HepG2 (cell line): Measurements from ENCODE around the gene P4HB. TPM values are rescaled to one million over a fixed set of nuclear protein-coding genes. Genes with fewer than 3 reads are reported as not detected.
A peak's percentile ranks its signal among the peaks of the same experiment; 100 is the strongest.

Source experiments
- ARNTL ChIP-seq: sonication (generic); formaldehyde crosslinking; IDR thresholded peaks from 2 replicates; pipeline ENCODE4 v1.4.0; 2020; ENCODE audit warnings: mild to moderate bottlenecking, missing genetic modification reagents
- BCL6 ChIP-seq: IDR thresholded peaks from 2 replicates; pipeline ENCODE4 v1.6.1; 2016; ENCODE audit warnings: missing genetic modification reagents, missing compliant biosample characterization
- E2F2 ChIP-seq: sonication (generic); formaldehyde crosslinking; IDR thresholded peaks from 2 replicates; pipeline ENCODE4 v1.4.0; 2020; ENCODE audit warnings: missing genetic modification reagents, borderline replicate concordance
- ERF ChIP-seq: IDR thresholded peaks from 2 replicates; pipeline ENCODE4 v1.6.1; 2018; ENCODE audit warnings: missing biosample characterization, missing genetic modification reagents
- GATAD1 ChIP-seq: IDR thresholded peaks from 2 replicates; pipeline ENCODE4 v1.6.1; 2016; ENCODE audit warnings: missing genetic modification reagents, missing compliant biosample characterization
- LRRFIP1 ChIP-seq: sonication (generic); formaldehyde crosslinking; conservative IDR thresholded peaks from 2 replicates; pipeline ENCODE4 v1.4.0; 2020; ENCODE audit warnings: missing genetic modification reagents
- NKX3-1 ChIP-seq: sonication (generic); formaldehyde crosslinking; IDR thresholded peaks from 2 replicates; pipeline ENCODE4 v1.5.0; 2020; ENCODE audit warnings: missing genetic modification reagents
- NR0B2 ChIP-seq: sonication (generic); formaldehyde crosslinking; IDR thresholded peaks from 2 replicates; pipeline ENCODE4 v1.4.0; 2020; ENCODE audit warnings: mild to moderate bottlenecking, missing genetic modification reagents
- RBAK ChIP-seq: sonication (generic); formaldehyde crosslinking; IDR thresholded peaks from 2 replicates; pipeline ENCODE4 v1.5.1; 2020; ENCODE audit warnings: mild to moderate bottlenecking, missing genetic modification reagents
- SETDB1 ChIP-seq: sonication (generic); formaldehyde crosslinking; IDR thresholded peaks from 2 replicates; pipeline ENCODE4 v1.5.1; 2020; ENCODE audit warnings: missing genetic modification reagents, mild to moderate bottlenecking, borderline replicate concordance
- THRA ChIP-seq: sonication (generic); formaldehyde crosslinking; IDR thresholded peaks from 2 replicates; pipeline ENCODE4 v1.4.0; 2020; ENCODE audit warnings: missing genetic modification reagents, borderline replicate concordance
- ZC3H13 ChIP-seq: sonication (generic); formaldehyde crosslinking; IDR thresholded peaks from 2 replicates; pipeline ENCODE4 v1.8.1; 2023; ENCODE audit warnings: mild to moderate bottlenecking, missing genetic modification reagents, moderate library complexity
- ZGPAT ChIP-seq: IDR thresholded peaks from 2 replicates; pipeline ENCODE4 v1.6.1; 2016; ENCODE audit warnings: mild to moderate bottlenecking
- ZNF503 ChIP-seq: sonication (generic); formaldehyde crosslinking; IDR thresholded peaks from 2 replicates; pipeline ENCODE4 v1.4.0; 2020; ENCODE audit warnings: missing genetic modification reagents
- ZNF549 ChIP-seq: sonication (generic); formaldehyde crosslinking; IDR thresholded peaks from 2 replicates; pipeline ENCODE4 v1.5.0; 2020; ENCODE audit warnings: missing genetic modification reagents
- ZNF597 ChIP-seq: sonication (generic); formaldehyde crosslinking; IDR thresholded peaks from 2 replicates; pipeline ENCODE4 v1.5.0; 2020; ENCODE audit warnings: missing genetic modification reagents
- ZNF772 ChIP-seq: sonication (generic); formaldehyde crosslinking; IDR thresholded peaks from 2 replicates; pipeline ENCODE4 v1.5.0; 2020; ENCODE audit warnings: mild to moderate bottlenecking, missing genetic modification reagents
- ZNF775 ChIP-seq: sonication (generic); formaldehyde crosslinking; IDR thresholded peaks from 2 replicates; pipeline ENCODE4 v1.4.0; 2020; ENCODE audit warnings: missing genetic modification reagents, mild to moderate bottlenecking, moderate library complexity, borderline replicate concordance
- polyA plus RNA-seq, 8 experiments: library from polyadenylated mRNA; depleted of rRNA in 3 of 8; stranded (reverse) in 7 of 8; unstranded in 1 of 8; fragments of >200 nt; fragmentation: Illumina TruSeq in 4 of 8; extraction: Trizol in 4 of 8; gene quantifications; 2 replicates each; pipeline versions ENCODE4 v1.2.1 to v1.2.3, GENCODE V29; 2011 to 2016; ENCODE audit warnings: low read depth in 4 of 8, missing spikeins in 1 of 8, mixed read lengths in 1 of 8; ENCODE audit not compliant: insufficient read depth in 1 of 8
- total RNA-seq, 5 experiments: library from RNA; depleted of rRNA; stranded (reverse); fragments of >200 nt; fragmentation: Illumina TruSeq; extraction: Trizol; gene quantifications; 2 replicates each; pipeline ENCODE4 v1.2.3, GENCODE V29; 2016; ENCODE audit warnings: low read depth in 1 of 5

P4HB gene
- total and polyA plus RNA-seq, 2 of the 13 experiments (the other 11 are each of a cell fraction or from before 2014, with no cell fraction given), result 185 to 782 TPM

- TF ChIP-seq THRA (CRISPR knock-in tag) (0 out of 2 replicates have a peak, but pooled peaks have one; percentile 9), E2F2 (CRISPR knock-in tag) (peak; percentile 85; the same call in 1 of the 2 replicates), ZNF503 (peak; percentile 61; the same call in 1 of the 2 replicates), NKX3-1 (CRISPR knock-in tag) (peak; percentile 61; the same call in 1 of the 2 replicates), ZNF549 (CRISPR knock-in tag) (no peak), RBAK (no peak; the same call in 1 of the 2 replicates), BCL6 (CRISPR knock-in tag) (no peak), ERF (CRISPR knock-in tag) (no peak), ARNTL (no peak), ZNF772 (peak; percentile 69; the same call in 1 of the 2 replicates), GATAD1 (CRISPR knock-in tag) (no peak), NR0B2 (CRISPR knock-in tag) (no peak), ZNF597 (CRISPR knock-in tag) (no peak; the same call in 1 of the 2 replicates), ZGPAT (CRISPR knock-in tag) (no peak; the same call in 1 of the 2 replicates), ZNF775 (no peak), ZC3H13 (peak; percentile 71), LRRFIP1 (CRISPR knock-in tag) (no peak), SETDB1 (CRISPR knock-in tag) (no peak)
Measured at GRCh38 chr17:81869221-81870130, 9.1 kb upstream of the P4HB start (continued).
